ENCODE measurements around the gene CRIP2. TPM values are rescaled to one million over a fixed set of nuclear protein-coding genes. Genes with fewer than 3 reads are reported as not detected.

The CRIP2 gene
- total RNA-seq, 1 experiment from 2014 or later: 50.5 TPM

DNA sequence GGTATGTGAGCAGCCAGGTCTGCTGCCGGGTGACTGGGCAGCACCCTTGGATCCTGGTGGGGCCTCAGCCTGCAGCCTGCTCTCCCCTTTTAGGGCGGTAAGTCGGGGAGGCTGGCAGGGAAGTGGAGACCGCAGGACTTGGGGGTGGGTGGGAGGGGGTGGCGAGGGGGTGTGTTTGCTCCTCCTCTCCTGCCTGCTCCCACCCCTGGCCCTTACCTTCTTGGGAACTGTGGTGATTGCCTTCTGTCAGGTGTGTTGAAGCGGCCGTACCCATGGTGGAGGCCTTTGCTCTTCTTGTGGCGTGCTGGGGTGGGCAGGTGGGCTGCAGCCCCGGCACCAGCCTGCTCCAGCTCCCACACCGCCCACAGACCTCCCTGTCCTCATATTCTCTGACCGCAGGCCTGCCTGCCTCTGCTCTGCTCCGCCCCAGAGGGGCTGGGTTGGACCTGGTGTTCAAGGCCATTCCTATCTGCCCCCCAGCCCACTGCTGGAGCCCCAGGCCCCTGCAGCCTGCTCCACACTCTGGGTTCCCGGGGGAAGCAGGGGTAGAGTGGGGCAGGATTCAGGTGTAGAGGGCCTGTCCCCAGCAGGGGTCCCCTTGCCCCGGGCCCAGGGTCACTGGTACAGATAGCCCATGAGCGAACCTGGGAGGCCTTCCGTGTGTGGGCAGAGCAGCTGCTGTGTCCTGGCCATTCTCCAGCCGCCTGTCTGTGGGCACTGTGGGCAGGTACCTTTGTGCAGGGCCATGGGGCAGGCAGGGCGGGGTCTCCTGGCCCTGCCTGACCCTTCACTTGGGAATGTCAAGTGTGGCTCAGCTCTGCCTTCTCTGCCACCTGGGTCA lies 21.6 kb downstream of the CRIP2 start:
- no peak overlapping the region for H3K27ac Mint-ChIP-seq (ENCODE audit: low read depth, unreplicated experiment)
- no peak for DNase-seq (ENCODE audit: unreplicated experiment)
- H3K27me3 Mint-ChIP-seq (ENCODE audit: insufficient read depth, unreplicated experiment): no peaks in the 10 kb centered on the region
- BruUV-seq (replicated peaks): no TSS peak
- no peak overlapping the region for H3K4me3 Mint-ChIP-seq (ENCODE audit: unreplicated experiment)
- intact Hi-C loops (cut with micrococcal nuclease): no loop called here
- no peaks in the 10 kb centered on the region for H3K9me3 Mint-ChIP-seq (ENCODE audit: unreplicated experiment)
- TF ChIP-seq, protein P1, sequence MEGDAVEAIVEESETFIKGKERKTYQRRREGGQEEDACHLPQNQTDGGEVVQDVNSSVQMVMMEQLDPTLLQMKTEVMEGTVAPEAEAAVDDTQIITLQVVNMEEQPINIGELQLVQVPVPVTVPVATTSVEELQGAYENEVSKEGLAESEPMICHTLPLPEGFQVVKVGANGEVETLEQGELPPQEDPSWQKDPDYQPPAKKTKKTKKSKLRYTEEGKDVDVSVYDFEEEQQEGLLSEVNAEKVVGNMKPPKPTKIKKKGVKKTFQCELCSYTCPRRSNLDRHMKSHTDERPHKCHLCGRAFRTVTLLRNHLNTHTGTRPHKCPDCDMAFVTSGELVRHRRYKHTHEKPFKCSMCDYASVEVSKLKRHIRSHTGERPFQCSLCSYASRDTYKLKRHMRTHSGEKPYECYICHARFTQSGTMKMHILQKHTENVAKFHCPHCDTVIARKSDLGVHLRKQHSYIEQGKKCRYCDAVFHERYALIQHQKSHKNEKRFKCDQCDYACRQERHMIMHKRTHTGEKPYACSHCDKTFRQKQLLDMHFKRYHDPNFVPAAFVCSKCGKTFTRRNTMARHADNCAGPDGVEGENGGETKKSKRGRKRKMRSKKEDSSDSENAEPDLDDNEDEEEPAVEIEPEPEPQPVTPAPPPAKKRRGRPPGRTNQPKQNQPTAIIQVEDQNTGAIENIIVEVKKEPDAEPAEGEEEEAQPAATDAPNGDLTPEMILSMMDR (IDR thresholded peaks at IDR 0.05; ENCODE audit: unreplicated experiment): no peak
- H3K36me3 Mint-ChIP-seq (ENCODE audit: insufficient read depth, unreplicated experiment): peaks cover 17% of the 10 kb centered on the region
- POLR2A ChIA-PET: no interaction called here
- H3K4me1 Mint-ChIP-seq (ENCODE audit: insufficient read depth, unreplicated experiment): peaks cover 5% of the 10 kb centered on the region
- CTCF ChIA-PET: no interaction called here

DNA sequence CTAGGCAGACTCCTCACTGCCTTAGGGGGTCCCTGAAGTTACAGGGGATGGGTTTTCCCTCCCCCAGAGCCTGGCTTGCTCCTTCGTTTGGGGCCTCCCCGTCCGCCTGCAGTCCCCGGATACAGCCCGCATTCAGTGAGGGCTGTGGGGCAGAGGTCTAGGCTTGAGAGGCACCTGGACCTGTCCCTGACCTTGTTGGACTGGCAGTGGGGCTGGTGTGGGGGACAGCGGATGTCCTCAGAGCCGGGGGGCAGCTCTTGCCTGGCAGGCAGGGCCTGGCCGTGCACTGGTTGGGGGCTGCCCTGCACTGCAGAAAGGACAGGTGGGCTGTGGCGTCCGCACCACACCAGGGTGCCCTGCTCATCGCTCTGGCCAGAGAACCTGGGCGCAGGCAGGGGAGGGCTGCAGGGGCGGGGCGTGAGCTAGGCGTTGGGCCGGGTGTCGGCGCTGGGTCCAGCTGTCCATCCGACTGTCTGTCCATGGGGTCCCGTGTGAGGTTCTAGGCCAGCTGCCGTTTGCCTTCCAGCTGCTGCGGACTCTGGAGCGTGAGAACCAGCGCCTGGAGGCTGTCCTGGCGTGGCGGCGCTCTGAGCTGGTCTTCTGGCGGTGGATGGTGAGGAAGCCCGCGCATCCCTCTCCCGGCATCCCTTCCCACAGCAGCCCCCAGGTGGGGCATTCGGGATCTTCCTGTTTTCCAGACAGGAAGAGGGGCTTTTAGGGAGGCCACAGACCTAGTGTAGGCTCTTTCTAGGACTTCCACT lies 22.4 kb downstream of the CRIP2 start:
- no peaks in the 10 kb centered on the region for H3K4me1 Mint-ChIP-seq (ENCODE audit: insufficient read depth, unreplicated experiment)
- DNase-seq (ENCODE audit: unreplicated experiment): no peak
- TF ChIP-seq, protein P1 (IDR thresholded peaks at IDR 0.05; ENCODE audit: unreplicated experiment): no peak
- H3K9me3 Mint-ChIP-seq (ENCODE audit: unreplicated experiment): no peaks in the 10 kb centered on the region
- CTCF ChIA-PET: interaction anchor here (1.1 kb wide), 1 partner anchor 16 kb away, joined by 4 read pairs; no protein-coding TSS in a partner anchor
- H3K27ac Mint-ChIP-seq (ENCODE audit: low read depth, unreplicated experiment): no peak overlapping the region
- intact Hi-C loops (cut with micrococcal nuclease): no loop called here
- POLR2A ChIA-PET: no interaction called here
- H3K36me3 Mint-ChIP-seq (ENCODE audit: insufficient read depth, unreplicated experiment): peaks cover 13% of the 10 kb centered on the region
- no TSS peak for BruUV-seq (replicated peaks)
- H3K27me3 Mint-ChIP-seq (ENCODE audit: insufficient read depth, unreplicated experiment): no peaks in the 10 kb centered on the region
- no peak overlapping the region for H3K4me3 Mint-ChIP-seq (ENCODE audit: unreplicated experiment)

DNA sequence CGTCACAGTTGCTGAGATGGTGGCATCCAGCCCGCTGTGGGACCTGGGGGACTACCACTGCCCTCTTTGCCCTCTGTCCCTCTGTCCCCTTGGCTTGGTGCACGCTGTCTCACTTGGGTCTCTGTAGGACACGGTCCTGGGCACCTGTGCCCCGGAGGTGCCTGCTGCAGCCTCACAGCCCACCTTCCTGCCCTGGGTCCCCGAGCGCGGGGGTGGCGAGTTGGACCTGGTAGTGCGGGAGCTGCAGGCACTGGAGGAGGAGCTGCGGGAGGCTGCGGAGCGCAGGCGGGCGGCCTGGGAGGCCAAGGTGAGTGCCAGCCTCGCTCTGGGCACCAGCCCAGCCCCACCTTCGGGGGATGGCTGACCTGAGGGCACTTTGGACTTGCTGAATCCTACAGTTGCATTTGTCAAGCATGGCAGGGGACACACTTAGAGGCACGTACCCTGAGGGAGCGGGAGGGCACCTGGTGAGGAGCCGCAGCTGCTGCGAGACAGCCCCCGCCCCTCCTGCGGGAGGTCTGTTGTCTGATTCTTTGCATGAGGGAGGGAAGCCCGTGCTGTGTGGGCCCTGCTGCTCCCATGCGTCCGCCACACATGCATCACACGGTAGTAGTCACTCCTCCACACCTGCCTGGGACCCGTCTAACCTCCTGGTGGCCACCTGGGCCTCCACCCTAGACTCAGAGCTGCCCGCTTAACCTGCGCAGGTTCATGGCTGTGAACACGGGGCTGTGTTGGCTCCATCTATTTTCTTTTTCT lies 23.2 kb downstream of the CRIP2 start:
- DNase-seq (ENCODE audit: unreplicated experiment): no peak
- H3K4me3 Mint-ChIP-seq (ENCODE audit: unreplicated experiment): no peak overlapping the region
- H3K4me1 Mint-ChIP-seq (ENCODE audit: insufficient read depth, unreplicated experiment): no peaks in the 10 kb centered on the region
- ChIA-PET POLR2A (no interaction called here), CTCF (interaction anchor here (1.1 kb wide), 1 partner anchor 17 kb away, joined by 4 read pairs; no protein-coding TSS in a partner anchor)
- H3K27ac Mint-ChIP-seq (ENCODE audit: low read depth, unreplicated experiment): no peak overlapping the region
- H3K27me3 Mint-ChIP-seq (ENCODE audit: insufficient read depth, unreplicated experiment): no peaks in the 10 kb centered on the region
- TF ChIP-seq, protein P1 (IDR thresholded peaks at IDR 0.05; ENCODE audit: unreplicated experiment): no peak
- intact Hi-C loops (cut with micrococcal nuclease): no loop called here
- no peaks in the 10 kb centered on the region for H3K9me3 Mint-ChIP-seq (ENCODE audit: unreplicated experiment)
- BruUV-seq (replicated peaks): no TSS peak
- peaks cover 13% of the 10 kb centered on the region for H3K36me3 Mint-ChIP-seq (ENCODE audit: insufficient read depth, unreplicated experiment)

Data from MCF 10A (cell line).